DOHH2 (cell line): Measurements from ENCODE around the gene GABRG3.

ENCODE experiments used
- EZH2phosphoT487 ChIP-seq: fragments of 200-600 bp; sonication (generic); IDR thresholded peaks from 2 replicates; pipeline ENCODE4 v1.6.1; 2017; ENCODE audit warnings: borderline replicate concordance, mild to moderate bottlenecking, antibody characterized with exemption, low read length, moderate library complexity, mixed read lengths
- TF ChIP-seq, protein P1 (sequence below): fragments of 200-600 bp; sonication (generic); IDR thresholded peaks from one replicate; pipeline ENCODE4 v1.5.1; 2014; ENCODE audit warnings: antibody characterized with exemption, mild to moderate bottlenecking, low read depth, low read length; ENCODE audit not compliant: poor library complexity, severe bottlenecking

DNA sequence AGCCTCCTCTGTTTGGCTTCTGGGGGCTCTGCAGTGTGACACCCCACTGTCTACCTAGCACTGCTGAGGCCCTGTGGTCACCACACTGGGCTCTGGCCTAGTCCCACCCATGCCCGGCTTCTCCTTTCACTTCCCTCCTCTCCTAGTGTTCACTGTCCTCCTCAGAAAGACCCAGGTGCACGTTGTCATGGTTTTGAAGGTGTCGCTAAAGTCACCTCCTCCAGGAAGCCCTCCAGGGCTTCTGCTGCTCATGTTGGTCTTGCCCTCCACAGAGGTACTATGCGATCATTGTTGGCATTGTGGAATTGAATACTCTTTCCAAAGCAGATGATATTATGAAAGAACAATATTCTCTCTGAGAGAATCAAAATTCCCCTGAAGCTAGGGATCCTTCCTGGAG, 163.5 kb downstream of the GABRG3 start:
- TF ChIP-seq, protein P1, sequence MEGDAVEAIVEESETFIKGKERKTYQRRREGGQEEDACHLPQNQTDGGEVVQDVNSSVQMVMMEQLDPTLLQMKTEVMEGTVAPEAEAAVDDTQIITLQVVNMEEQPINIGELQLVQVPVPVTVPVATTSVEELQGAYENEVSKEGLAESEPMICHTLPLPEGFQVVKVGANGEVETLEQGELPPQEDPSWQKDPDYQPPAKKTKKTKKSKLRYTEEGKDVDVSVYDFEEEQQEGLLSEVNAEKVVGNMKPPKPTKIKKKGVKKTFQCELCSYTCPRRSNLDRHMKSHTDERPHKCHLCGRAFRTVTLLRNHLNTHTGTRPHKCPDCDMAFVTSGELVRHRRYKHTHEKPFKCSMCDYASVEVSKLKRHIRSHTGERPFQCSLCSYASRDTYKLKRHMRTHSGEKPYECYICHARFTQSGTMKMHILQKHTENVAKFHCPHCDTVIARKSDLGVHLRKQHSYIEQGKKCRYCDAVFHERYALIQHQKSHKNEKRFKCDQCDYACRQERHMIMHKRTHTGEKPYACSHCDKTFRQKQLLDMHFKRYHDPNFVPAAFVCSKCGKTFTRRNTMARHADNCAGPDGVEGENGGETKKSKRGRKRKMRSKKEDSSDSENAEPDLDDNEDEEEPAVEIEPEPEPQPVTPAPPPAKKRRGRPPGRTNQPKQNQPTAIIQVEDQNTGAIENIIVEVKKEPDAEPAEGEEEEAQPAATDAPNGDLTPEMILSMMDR: no peak
- no peak for TF ChIP-seq EZH2phosphoT487
